ENCODE results near the gene FEZF1. TPM values are rescaled to one million over a fixed set of nuclear protein-coding genes. Genes with fewer than 3 reads are reported as not detected.

FEZF1 gene
- total and polyA plus RNA-seq, 12 donors = not detected

DNA sequence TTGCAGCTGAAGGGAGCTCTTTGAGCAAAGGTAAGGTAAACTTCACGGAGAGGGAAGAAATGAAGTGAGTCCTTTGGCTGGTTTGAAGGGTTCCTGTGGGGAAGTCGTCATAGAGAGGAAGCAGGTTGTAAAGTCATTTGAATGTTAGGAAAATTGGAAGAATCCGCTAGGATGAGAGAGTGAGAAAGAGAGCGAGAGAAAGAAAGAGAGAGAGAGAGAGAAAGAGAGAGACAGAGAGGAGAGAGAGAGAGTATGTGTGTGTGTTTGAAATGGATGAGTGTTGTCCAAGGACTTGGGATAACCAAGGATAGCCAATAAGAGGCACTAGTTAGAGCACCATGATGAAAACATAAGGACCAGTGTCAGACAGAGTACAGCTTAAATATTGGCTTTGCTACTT, 43.1 kb downstream of the FEZF1 start:
- TF ChIP-seq, protein P1, sequence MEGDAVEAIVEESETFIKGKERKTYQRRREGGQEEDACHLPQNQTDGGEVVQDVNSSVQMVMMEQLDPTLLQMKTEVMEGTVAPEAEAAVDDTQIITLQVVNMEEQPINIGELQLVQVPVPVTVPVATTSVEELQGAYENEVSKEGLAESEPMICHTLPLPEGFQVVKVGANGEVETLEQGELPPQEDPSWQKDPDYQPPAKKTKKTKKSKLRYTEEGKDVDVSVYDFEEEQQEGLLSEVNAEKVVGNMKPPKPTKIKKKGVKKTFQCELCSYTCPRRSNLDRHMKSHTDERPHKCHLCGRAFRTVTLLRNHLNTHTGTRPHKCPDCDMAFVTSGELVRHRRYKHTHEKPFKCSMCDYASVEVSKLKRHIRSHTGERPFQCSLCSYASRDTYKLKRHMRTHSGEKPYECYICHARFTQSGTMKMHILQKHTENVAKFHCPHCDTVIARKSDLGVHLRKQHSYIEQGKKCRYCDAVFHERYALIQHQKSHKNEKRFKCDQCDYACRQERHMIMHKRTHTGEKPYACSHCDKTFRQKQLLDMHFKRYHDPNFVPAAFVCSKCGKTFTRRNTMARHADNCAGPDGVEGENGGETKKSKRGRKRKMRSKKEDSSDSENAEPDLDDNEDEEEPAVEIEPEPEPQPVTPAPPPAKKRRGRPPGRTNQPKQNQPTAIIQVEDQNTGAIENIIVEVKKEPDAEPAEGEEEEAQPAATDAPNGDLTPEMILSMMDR (IDR thresholded peaks at IDR 0.05) = no peak
- Histone ChIP-seq H3K36me3 (no peaks in the 10 kb centered on the region), H3K4me3 (no peak overlapping the region), H3K27ac (no peak overlapping the region), H3K27me3 (peaks cover 0 to 32% (median 0%) of the 10 kb centered on the region in 7 donors), H3K4me1 (no peaks in the 10 kb centered on the region), H3K9me3 (no peaks in the 10 kb centered on the region)
- 46 to 50% methylated on average over 4 of the region's 4 CpGs for WGBS, 2 donors
- DNase-seq = no peak
- no peak for ATAC-seq
- intact Hi-C loops (cut with DNase I) = no loop called here

DNA sequence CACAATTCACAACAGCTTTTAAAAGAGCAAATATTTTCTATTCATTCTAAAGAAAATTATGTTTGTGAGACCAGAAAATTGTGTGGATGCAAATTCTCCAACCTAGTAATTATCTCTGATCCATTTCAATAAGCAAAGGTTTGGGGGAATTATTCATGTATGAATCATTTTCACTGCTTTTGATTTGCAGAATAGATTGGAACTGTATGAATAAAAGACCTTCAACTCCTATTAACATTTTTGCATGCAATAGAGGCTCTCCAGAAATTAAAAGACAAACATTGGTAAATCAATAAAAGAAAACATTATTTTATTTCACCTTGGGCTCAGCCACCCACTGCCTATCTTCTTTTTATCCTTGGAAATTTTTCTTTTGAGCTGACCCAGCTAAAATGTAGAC, 43.5 kb downstream of the FEZF1 start:
- intact Hi-C loops (cut with DNase I) = no loop called here
- H3K9me3 ChIP-seq = no peaks in the 10 kb centered on the region
- ATAC-seq (no peak), DNase-seq (no peak)
- H3K27me3 ChIP-seq = peaks cover 0 to 32% (median 0%) of the 10 kb centered on the region in 7 donors
- H3K4me3 ChIP-seq = no peak overlapping the region
- TF ChIP-seq, protein P1 (IDR thresholded peaks at IDR 0.05) = no peak
- H3K4me1 ChIP-seq = no peaks in the 10 kb centered on the region
- H3K27ac ChIP-seq = no peak overlapping the region
- H3K36me3 ChIP-seq = no peaks in the 10 kb centered on the region

DNA sequence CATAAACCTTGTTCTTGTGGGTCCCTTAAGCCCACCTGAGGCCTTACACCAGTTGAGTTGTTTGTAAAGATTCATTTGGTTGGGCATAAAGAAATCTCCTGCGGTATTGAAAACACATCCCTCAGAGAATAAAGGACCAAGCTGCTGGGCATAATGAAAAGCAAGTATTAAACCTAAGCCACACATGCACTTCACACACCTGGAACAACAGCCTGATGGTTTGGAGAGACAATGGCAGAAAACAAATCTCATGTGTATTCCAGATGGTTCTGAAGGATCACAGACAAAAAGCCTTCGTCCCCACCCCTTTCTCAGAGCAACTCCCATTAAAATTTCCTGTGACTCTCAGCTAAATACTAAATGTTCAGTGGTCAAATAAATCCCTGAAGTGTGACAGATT, 44.2 kb downstream of the FEZF1 start:
- Histone ChIP-seq H3K36me3 (no peaks in the 10 kb centered on the region), H3K9me3 (no peaks in the 10 kb centered on the region), H3K4me1 (no peaks in the 10 kb centered on the region), H3K4me3 (no peak overlapping the region), H3K27me3 (peaks cover 0 to 32% (median 0%) of the 10 kb centered on the region in 7 donors), H3K27ac (no peak overlapping the region)
- intact Hi-C loops (cut with DNase I) = no loop called here
- no peak for ATAC-seq
- no peak for DNase-seq
- TF ChIP-seq, protein P1 (IDR thresholded peaks at IDR 0.05) = no peak
- 26 to 43% methylated on average over 2 of the region's 2 CpGs for WGBS, 2 donors

DNA sequence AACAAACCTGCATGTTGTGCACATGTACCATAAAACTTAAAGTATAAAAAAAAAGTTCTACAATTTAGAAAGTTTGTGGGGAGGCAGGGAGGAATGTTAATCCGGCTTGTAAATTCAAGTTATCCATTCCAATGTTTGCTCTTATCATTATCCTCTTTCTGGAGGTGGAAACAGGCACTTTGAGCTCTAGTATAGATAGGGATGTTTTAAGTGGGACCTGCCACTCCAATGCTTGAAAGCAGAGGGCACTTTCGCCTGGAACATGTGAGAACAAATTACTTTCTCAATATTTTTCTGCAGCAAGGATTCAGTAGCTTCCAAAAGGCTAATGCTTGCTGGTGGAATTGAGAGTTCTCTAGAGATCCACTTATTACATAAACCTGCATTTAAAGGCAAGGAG, 45.6 kb downstream of the FEZF1 start:
- Histone ChIP-seq H3K27ac (no peak overlapping the region), H3K9me3 (no peaks in the 10 kb centered on the region), H3K4me1 (no peaks in the 10 kb centered on the region), H3K36me3 (no peaks in the 10 kb centered on the region), H3K27me3 (peaks cover 0 to 32% (median 0%) of the 10 kb centered on the region in 7 donors), H3K4me3 (no peak overlapping the region)
- intact Hi-C loops (cut with DNase I) = no loop called here
- TF ChIP-seq, protein P1 (IDR thresholded peaks at IDR 0.05) = no peak
- DNase-seq (no peak), ATAC-seq (no peak)
- 47 to 49% methylated on average over 2 of the region's 2 CpGs for WGBS, 2 donors

Measured in heart right ventricle (tissue), 16 donors.